HepG2 (cell line): Measurements from ENCODE around the gene MADCAM1. TPM values are rescaled to one million over a fixed set of nuclear protein-coding genes. Genes with fewer than 3 reads are reported as not detected.

Experiments
- ARID4A ChIP-seq: sonication (generic); formaldehyde crosslinking; IDR thresholded peaks from 2 replicates; pipeline ENCODE4 v1.5.0; 2020; ENCODE audit warnings: mild to moderate bottlenecking, missing genetic modification reagents, borderline replicate concordance
- EEA1 ChIP-seq: sonication (generic); formaldehyde crosslinking; IDR thresholded peaks from 2 replicates; pipeline ENCODE4 v1.5.1; 2020; ENCODE audit warnings: mild to moderate bottlenecking, missing genetic modification reagents, borderline replicate concordance
- GATAD2A ChIP-seq: IDR thresholded peaks from 2 replicates; pipeline ENCODE4 v1.6.1; 2016
- KMT2B ChIP-seq: IDR thresholded peaks from 2 replicates; pipeline ENCODE4 v1.6.1; 2016; ENCODE audit warnings: missing genetic modification reagents, missing compliant biosample characterization
- MAFK ChIP-seq, 2 experiments: IDR thresholded peaks in 1 of 2; conservative IDR thresholded peaks in 1 of 2; 2 replicates each; pipeline ENCODE4 v1.6.1; 2011; ENCODE audit warnings: improper control_type of control experiment in 2 of 2, low read length in 2 of 2
- MEF2D ChIP-seq: sonication (generic); formaldehyde crosslinking; IDR thresholded peaks from 2 replicates; pipeline ENCODE4 v1.5.1; 2020; ENCODE audit warnings: mild to moderate bottlenecking, missing genetic modification reagents
- PRPF4 ChIP-seq: fragments of 200-400 bp; formaldehyde crosslinking; IDR thresholded peaks from 2 replicates; pipeline ENCODE4 v1.6.1; 2016; ENCODE audit warnings: low read length, low read depth; ENCODE audit not compliant: poor library complexity, severe bottlenecking
- YEATS2 ChIP-seq: sonication (generic); formaldehyde crosslinking; IDR thresholded peaks from 2 replicates; pipeline ENCODE4 v1.4.0; 2020; ENCODE audit warnings: missing genetic modification reagents, borderline replicate concordance
- ZNF225 ChIP-seq: sonication (generic); formaldehyde crosslinking; IDR thresholded peaks from 2 replicates; pipeline ENCODE4 v1.4.0; 2020; ENCODE audit warnings: mild to moderate bottlenecking, missing genetic modification reagents
- ZNF547 ChIP-seq: sonication (generic); formaldehyde crosslinking; IDR thresholded peaks from 2 replicates; pipeline ENCODE4 v1.5.1; 2020; ENCODE audit warnings: mild to moderate bottlenecking, missing genetic modification reagents
- ZNF576 ChIP-seq: sonication (generic); formaldehyde crosslinking; IDR thresholded peaks from 2 replicates; pipeline ENCODE4 v1.4.0; 2020; ENCODE audit warnings: mild to moderate bottlenecking, missing genetic modification reagents
- ZNF639 ChIP-seq: conservative IDR thresholded peaks from 2 replicates; pipeline ENCODE4 v1.6.1; 2018; ENCODE audit warnings: missing genetic modification reagents
- ZNF724P ChIP-seq: sonication (generic); formaldehyde crosslinking; IDR thresholded peaks from 2 replicates; pipeline ENCODE4 v1.8.0; 2022; ENCODE audit warnings: missing genetic modification reagents, borderline replicate concordance
- ZNF83 ChIP-seq: sonication (generic); formaldehyde crosslinking; IDR thresholded peaks from 2 replicates; pipeline ENCODE4 v1.4.0; 2020; ENCODE audit warnings: missing genetic modification reagents, mild to moderate bottlenecking, borderline replicate concordance
- ZSCAN25 ChIP-seq: sonication (generic); formaldehyde crosslinking; IDR thresholded peaks from 2 replicates; pipeline ENCODE4 v1.8.0; 2022; ENCODE audit warnings: mild to moderate bottlenecking, missing genetic modification reagents
- polyA plus RNA-seq, 8 experiments: library from polyadenylated mRNA; depleted of rRNA in 3 of 8; stranded (reverse) in 7 of 8; unstranded in 1 of 8; fragments of >200 nt; fragmentation: Illumina TruSeq in 4 of 8; extraction: Trizol in 4 of 8; gene quantifications; 2 replicates each; pipeline versions ENCODE4 v1.2.1 to v1.2.3, GENCODE V29; 2011 to 2016; ENCODE audit warnings: low read depth in 4 of 8, missing spikeins in 1 of 8, mixed read lengths in 1 of 8; ENCODE audit not compliant: insufficient read depth in 1 of 8
- total RNA-seq, 5 experiments: library from RNA; depleted of rRNA; stranded (reverse); fragments of >200 nt; fragmentation: Illumina TruSeq; extraction: Trizol; gene quantifications; 2 replicates each; pipeline ENCODE4 v1.2.3, GENCODE V29; 2016; ENCODE audit warnings: low read depth in 1 of 5
- TF ChIP-seq, protein P1 (sequence below): sonication (generic); formaldehyde crosslinking; IDR thresholded peaks from 2 replicates; pipeline ENCODE4 v1.8.1; 2022; ENCODE audit warnings: mild to moderate bottlenecking, missing genetic modification reagents
- TF ChIP-seq, protein P2 (sequence below): sonication (generic); formaldehyde crosslinking; IDR thresholded peaks from 2 replicates; pipeline ENCODE4 v1.5.0; 2020; ENCODE audit warnings: mild to moderate bottlenecking, missing genetic modification reagents
- TF ChIP-seq, protein P3 (sequence below): sonication (generic); formaldehyde crosslinking; IDR thresholded peaks from 2 replicates; pipeline ENCODE4 v1.5.0; 2020; ENCODE audit warnings: mild to moderate bottlenecking, missing genetic modification reagents

MADCAM1 gene
- total and polyA plus RNA-seq, 2 of the 13 experiments (the other 11 are each of a cell fraction or from before 2014, with no cell fraction given) = 0.29 to 0.33 TPM

DNA sequence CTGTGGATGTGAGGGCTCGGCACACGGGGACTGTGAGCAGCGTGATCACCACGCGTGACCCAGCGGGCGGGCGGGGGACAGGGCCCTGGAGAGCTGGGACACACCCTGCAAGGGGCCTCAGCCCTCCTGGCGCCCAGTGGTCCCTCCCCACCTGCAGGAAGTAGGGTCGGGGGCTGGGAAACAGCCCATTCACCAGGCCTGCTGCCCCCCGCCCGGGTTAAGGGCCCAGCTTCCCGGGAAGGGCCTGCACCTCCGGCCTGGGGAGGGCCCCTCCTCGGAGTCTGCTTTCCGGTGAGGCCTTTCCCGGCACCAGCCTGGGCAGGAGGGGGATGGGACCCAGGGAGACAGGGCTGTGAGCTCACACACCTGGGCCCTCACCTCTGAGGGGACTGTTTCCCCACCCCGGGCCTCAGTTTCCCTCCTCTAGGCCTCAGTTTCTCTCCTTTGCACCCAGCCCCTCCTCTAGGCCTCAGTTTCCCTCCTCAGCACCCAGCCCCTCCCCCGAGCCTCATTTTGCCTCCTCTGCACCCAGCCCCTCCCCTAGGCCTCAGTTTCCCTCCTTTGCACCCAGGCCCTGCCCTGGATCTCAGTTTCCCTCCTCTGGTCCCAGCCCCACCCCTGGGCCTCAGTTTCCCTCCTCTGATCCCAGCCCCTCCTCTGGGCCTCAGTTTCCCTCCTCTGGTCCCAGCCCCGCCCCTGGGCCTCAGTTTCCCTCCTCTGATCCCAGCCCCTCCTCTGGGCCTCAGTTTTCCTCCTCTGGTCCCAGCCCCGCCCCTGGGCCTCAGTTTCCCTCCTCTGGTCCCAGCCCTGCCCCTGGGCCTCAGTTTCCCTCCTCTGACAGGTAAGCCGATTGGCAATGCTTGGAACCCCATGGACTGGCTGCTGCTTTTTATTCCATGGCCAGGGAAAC, 1.9 kb upstream of the MADCAM1 start (continued):
- TF ChIP-seq, protein P1, sequence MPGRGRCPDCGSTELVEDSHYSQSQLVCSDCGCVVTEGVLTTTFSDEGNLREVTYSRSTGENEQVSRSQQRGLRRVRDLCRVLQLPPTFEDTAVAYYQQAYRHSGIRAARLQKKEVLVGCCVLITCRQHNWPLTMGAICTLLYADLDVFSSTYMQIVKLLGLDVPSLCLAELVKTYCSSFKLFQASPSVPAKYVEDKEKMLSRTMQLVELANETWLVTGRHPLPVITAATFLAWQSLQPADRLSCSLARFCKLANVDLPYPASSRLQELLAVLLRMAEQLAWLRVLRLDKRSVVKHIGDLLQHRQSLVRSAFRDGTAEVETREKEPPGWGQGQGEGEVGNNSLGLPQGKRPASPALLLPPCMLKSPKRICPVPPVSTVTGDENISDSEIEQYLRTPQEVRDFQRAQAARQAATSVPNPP (CRISPR knock-in tag) = no peak
- TF ChIP-seq MAFK (conservative IDR thresholded peaks at IDR 0.05 in 1 of 2, IDR thresholded peaks at IDR 0.05 in 1 of 2; ENCODE audit: low read length in 2 of 2) (no peak), ZNF225 (no peak), ZSCAN25 (CRISPR knock-in tag) (no peak), YEATS2 (no peak), MEF2D (0 out of 2 replicates have a peak, but pooled peaks have one; percentile 22), ZNF639 (CRISPR knock-in tag) (0 out of 2 replicates have a peak, but pooled peaks have one; percentile 31), EEA1 (CRISPR knock-in tag) (no peak), ZNF724P (no peak), GATAD2A (no peak), ZNF83 (no peak), ZNF547 (CRISPR knock-in tag) (no peak), ARID4A (no peak), KMT2B (CRISPR knock-in tag) (no peak), PRPF4 (no peak), ZNF576 (no peak)
- TF ChIP-seq, protein P2, sequence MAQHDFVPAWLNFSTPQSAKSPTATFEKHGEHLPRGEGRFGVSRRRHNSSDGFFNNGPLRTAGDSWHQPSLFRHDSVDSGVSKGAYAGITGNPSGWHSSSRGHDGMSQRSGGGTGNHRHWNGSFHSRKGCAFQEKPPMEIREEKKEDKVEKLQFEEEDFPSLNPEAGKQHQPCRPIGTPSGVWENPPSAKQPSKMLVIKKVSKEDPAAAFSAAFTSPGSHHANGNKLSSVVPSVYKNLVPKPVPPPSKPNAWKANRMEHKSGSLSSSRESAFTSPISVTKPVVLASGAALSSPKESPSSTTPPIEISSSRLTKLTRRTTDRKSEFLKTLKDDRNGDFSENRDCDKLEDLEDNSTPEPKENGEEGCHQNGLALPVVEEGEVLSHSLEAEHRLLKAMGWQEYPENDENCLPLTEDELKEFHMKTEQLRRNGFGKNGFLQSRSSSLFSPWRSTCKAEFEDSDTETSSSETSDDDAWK (CRISPR knock-in tag) = no peak
- TF ChIP-seq, protein P3, sequence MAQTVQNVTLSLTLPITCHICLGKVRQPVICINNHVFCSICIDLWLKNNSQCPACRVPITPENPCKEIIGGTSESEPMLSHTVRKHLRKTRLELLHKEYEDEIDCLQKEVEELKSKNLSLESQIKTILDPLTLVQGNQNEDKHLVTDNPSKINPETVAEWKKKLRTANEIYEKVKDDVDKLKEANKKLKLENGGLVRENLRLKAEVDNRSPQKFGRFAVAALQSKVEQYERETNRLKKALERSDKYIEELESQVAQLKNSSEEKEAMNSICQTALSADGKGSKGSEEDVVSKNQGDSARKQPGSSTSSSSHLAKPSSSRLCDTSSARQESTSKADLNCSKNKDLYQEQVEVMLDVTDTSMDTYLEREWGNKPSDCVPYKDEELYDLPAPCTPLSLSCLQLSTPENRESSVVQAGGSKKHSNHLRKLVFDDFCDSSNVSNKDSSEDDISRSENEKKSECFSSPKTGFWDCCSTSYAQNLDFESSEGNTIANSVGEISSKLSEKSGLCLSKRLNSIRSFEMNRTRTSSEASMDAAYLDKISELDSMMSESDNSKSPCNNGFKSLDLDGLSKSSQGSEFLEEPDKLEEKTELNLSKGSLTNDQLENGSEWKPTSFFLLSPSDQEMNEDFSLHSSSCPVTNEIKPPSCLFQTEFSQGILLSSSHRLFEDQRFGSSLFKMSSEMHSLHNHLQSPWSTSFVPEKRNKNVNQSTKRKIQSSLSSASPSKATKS (CRISPR knock-in tag) = no peak
